GM21528 (cell line): ENCODE measurements around the gene KRTAP4-6.
"Not testable (repeated sequence)": the region's sequence is repeated elsewhere in the genome, so short reads cannot be mapped to it uniquely, and the experiment has no call there.

Experiments
- ATAC-seq: cut with Tn5 transposase; IDR thresholded peaks from one replicate; pipeline ENCODE4 v1.9.1; 2021; ENCODE audit warnings: mild to moderate bottlenecking, moderate library complexity; ENCODE audit not compliant: unreplicated experiment, low FRiP score

The KRTAP4-6 gene

GRCh38 chr17:41111151-41111885 is 29.0 kb downstream of the KRTAP4-6 start:
- no peak for ATAC-seq

GRCh38 chr17:41108728-41109386 is 31.5 kb downstream of the KRTAP4-6 start:
- ATAC-seq: not testable (repeated sequence)

- ATAC-seq: no peak
These were observed 32.3 kb downstream of the KRTAP4-6 start for GRCh38 chr17:41107941-41108450.

- not testable (repeated sequence) for ATAC-seq
These were observed 35.0 kb downstream of the KRTAP4-6 start, which contains the start of gene KRTAP4-9 for GRCh38 chr17:41105347-41105746. TSS of gene KRTAP4-9 (plus strand) at chr17:41105389. CDS start at chr17:41105389, 0 bp downstream.

- ATAC-seq: not testable (repeated sequence)
These were observed 35.8 kb downstream of the KRTAP4-6 start for GRCh38 chr17:41104386-41105038.

GRCh38 chr17:41103896-41104295 is 36.4 kb downstream of the KRTAP4-6 start:
- ATAC-seq: no peak

- no peak for ATAC-seq
These were observed 38.6 kb downstream of the KRTAP4-6 start, which contains the start of gene KRTAP4-16 for GRCh38 chr17:41101586-41102259. TSS of gene KRTAP4-16 (minus strand) at chr17:41102209. CDS start at chr17:41102209, 0 bp downstream.

- not testable (repeated sequence) for ATAC-seq
These were observed 40.5 kb downstream of the KRTAP4-6 start for GRCh38 chr17:41099682-41100480.

- no peak for ATAC-seq
These were observed 41.9 kb downstream of the KRTAP4-6 start for GRCh38 chr17:41098481-41098880.

GRCh38 chr17:41098042-41098441 is 42.3 kb downstream of the KRTAP4-6 start, which contains the start of gene KRTAP4-8:
TSS of gene KRTAP4-8 (minus strand) at chr17:41098142. CDS start at chr17:41098084, 58 bp downstream.
- no peak for ATAC-seq

- no peak for ATAC-seq
These were observed 44.3 kb downstream of the KRTAP4-6 start for GRCh38 chr17:41096055-41096454.
